CD4-positive, alpha-beta T cell treated with Interleukin-2 at 100 ng/mL for 4 hours (primary cell): ENCODE results near the gene SDHB.
A peak's percentile ranks its signal among the peaks of the same experiment; 100 is the strongest.

ENCODE experiments used
- DNase-seq: peaks from one replicate; pipeline ENCODE4 v3.0.0-alpha.2; 2020; ENCODE audit warnings: low spot score

The SDHB gene

GRCh38 chr1:17045634-17046333, 8.0 kb downstream of the SDHB start:
- DNase-seq, result peak; percentile 38

GRCh38 chr1:17045150-17045549, 8.7 kb downstream of the SDHB start:
- DNase-seq, result no peak

- DNase-seq, result no peak
These were observed 10.2 kb downstream of the SDHB start for GRCh38 chr1:17043676-17044075.

GRCh38 chr1:17040135-17040534, 13.7 kb downstream of the SDHB start:
- DNase-seq, result no peak

GRCh38 chr1:17039522-17039921, 14.3 kb downstream of the SDHB start:
- no peak for DNase-seq

GRCh38 chr1:17033481-17033880, 20.4 kb downstream of the SDHB start:
- DNase-seq, result no peak

GRCh38 chr1:17032741-17033140, 21.1 kb downstream of the SDHB start:
- no peak for DNase-seq

- DNase-seq, result no peak
These were observed 22.4 kb downstream of the SDHB start for GRCh38 chr1:17031436-17031835.

GRCh38 chr1:17030206-17030605, 23.6 kb downstream of the SDHB start:
- no peak for DNase-seq

GRCh38 chr1:17028662-17029188, 25.1 kb downstream of the SDHB start:
- no peak for DNase-seq

- no peak for DNase-seq
These were observed 25.9 kb downstream of the SDHB start for GRCh38 chr1:17027900-17028299.

- DNase-seq, result no peak
These were observed 26.4 kb downstream of the SDHB start for GRCh38 chr1:17027403-17027802.

GRCh38 chr1:17024721-17025120, 29.1 kb downstream of the SDHB start:
- DNase-seq, result no peak

GRCh38 chr1:17023573-17023972, 30.3 kb downstream of the SDHB start:
- DNase-seq, result no peak

- DNase-seq, result no peak
These were observed 30.7 kb downstream of the SDHB start for GRCh38 chr1:17023102-17023501.

- DNase-seq, result no peak
These were observed 31.9 kb downstream of the SDHB start for GRCh38 chr1:17021896-17022295.

- no peak for DNase-seq
These were observed 33.3 kb downstream of the SDHB start for GRCh38 chr1:17020502-17020901.

GRCh38 chr1:17018849-17019248, 35.0 kb downstream of the SDHB start:
- no peak for DNase-seq

GRCh38 chr1:17017435-17017834, 36.4 kb downstream of the SDHB start:
- no peak for DNase-seq

- DNase-seq, result no peak
These were observed 37.5 kb downstream of the SDHB start for GRCh38 chr1:17016317-17016661.

GRCh38 chr1:17014671-17015567, 38.9 kb downstream of the SDHB start:
- DNase-seq, result no peak

- no peak for DNase-seq
These were observed 40.1 kb downstream of the SDHB start for GRCh38 chr1:17013491-17014320.
